ENCODE measurements around the gene ALKBH6.

- TF ChIP-seq CTCF (IDR thresholded peaks at IDR 0.05; ENCODE audit: poor library complexity) (no peak), EZH2 (IDR thresholded peaks at IDR 0.05; ENCODE audit: borderline replicate concordance) (no peak)
Observed at GRCh38 chr19:35963514-35963913, 50.5 kb downstream of the ALKBH6 start.
